Measurements from ENCODE around the gene DBNL.

DNA sequence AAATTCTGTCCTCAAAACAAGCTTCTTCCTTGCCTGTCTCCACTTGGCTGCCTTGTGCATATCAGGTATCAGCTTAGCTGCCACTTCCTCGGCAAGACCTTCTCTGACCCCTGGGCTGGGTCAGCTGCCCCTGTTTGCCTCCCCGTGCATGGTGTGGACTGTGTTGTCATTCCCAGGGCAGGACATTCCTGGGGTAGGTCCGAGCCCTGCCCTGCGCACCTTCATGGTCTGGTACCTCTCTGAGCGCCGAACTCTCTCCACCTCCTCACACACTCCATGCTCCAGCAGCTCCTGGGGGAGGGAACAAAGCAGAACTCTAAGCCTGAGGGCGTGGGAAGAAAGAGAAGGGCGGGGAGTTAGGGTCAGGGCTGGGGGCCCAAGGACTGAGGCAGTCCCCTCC lies 34.0 kb downstream of the DBNL start:
- no peak for TF ChIP-seq TAF1 (IDR thresholded peaks at IDR 0.05; ENCODE audit: low read depth)
- TF ChIP-seq EZH2 (IDR thresholded peaks at IDR 0.05; ENCODE audit: borderline replicate concordance, insufficient read depth, low read length, poor library complexity, severe bottlenecking): no peak
- TF ChIP-seq SMC3 (conservative IDR thresholded peaks at IDR 0.05; ENCODE audit: poor library complexity): no peak
- TF ChIP-seq, protein P1, sequence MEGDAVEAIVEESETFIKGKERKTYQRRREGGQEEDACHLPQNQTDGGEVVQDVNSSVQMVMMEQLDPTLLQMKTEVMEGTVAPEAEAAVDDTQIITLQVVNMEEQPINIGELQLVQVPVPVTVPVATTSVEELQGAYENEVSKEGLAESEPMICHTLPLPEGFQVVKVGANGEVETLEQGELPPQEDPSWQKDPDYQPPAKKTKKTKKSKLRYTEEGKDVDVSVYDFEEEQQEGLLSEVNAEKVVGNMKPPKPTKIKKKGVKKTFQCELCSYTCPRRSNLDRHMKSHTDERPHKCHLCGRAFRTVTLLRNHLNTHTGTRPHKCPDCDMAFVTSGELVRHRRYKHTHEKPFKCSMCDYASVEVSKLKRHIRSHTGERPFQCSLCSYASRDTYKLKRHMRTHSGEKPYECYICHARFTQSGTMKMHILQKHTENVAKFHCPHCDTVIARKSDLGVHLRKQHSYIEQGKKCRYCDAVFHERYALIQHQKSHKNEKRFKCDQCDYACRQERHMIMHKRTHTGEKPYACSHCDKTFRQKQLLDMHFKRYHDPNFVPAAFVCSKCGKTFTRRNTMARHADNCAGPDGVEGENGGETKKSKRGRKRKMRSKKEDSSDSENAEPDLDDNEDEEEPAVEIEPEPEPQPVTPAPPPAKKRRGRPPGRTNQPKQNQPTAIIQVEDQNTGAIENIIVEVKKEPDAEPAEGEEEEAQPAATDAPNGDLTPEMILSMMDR (IDR thresholded peaks at IDR 0.05; ENCODE audit: poor library complexity, severe bottlenecking): no peak
- TF ChIP-seq POLR2AphosphoS5 (IDR thresholded peaks at IDR 0.05): no peak
- TF ChIP-seq EP300 (conservative IDR thresholded peaks at IDR 0.05; ENCODE audit: poor library complexity, severe bottlenecking): no peak
- TF ChIP-seq, protein P2, sequence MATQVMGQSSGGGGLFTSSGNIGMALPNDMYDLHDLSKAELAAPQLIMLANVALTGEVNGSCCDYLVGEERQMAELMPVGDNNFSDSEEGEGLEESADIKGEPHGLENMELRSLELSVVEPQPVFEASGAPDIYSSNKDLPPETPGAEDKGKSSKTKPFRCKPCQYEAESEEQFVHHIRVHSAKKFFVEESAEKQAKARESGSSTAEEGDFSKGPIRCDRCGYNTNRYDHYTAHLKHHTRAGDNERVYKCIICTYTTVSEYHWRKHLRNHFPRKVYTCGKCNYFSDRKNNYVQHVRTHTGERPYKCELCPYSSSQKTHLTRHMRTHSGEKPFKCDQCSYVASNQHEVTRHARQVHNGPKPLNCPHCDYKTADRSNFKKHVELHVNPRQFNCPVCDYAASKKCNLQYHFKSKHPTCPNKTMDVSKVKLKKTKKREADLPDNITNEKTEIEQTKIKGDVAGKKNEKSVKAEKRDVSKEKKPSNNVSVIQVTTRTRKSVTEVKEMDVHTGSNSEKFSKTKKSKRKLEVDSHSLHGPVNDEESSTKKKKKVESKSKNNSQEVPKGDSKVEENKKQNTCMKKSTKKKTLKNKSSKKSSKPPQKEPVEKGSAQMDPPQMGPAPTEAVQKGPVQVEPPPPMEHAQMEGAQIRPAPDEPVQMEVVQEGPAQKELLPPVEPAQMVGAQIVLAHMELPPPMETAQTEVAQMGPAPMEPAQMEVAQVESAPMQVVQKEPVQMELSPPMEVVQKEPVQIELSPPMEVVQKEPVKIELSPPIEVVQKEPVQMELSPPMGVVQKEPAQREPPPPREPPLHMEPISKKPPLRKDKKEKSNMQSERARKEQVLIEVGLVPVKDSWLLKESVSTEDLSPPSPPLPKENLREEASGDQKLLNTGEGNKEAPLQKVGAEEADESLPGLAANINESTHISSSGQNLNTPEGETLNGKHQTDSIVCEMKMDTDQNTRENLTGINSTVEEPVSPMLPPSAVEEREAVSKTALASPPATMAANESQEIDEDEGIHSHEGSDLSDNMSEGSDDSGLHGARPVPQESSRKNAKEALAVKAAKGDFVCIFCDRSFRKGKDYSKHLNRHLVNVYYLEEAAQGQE (IDR thresholded peaks at IDR 0.05; ENCODE audit: borderline replicate concordance): no peak

Measured in neural cell (in vitro differentiated cells).